ENCODE measurements around the gene FCN2.

The FCN2 gene

DNA sequence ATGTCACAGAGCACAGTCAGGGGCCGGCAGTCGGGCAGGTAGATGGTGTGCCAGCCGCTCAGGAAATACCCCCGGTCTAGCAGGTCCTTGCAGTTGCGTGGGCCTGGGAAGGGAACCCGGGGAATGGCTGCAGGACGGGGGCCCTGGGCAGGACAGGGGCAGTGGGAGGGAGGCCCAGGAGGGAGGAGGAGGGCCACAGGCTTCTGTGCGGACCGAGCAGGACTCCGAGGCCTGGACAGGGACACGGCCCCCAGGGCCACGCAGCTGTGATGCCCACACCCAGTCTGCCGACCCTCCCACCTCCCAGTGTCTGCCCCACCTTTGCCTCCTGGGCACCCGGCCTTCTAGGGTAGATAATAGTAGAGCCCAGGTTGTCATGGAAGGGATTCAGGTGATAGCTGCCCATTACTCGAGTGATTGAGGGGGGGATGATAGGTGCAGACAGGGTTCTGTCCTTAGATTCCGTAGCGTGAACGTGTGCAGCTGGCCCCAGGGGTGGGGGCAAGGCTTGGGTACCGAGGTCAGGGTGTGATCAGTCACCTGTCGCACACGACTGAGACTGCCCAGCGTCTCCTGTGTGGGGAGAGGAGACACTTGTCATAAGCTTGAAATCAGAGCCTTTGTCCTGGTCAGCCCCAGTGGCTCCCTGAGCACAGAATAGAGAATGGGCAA lies 32.6 kb downstream of the FCN2 start:
- DNase-seq: no peak

DNA sequence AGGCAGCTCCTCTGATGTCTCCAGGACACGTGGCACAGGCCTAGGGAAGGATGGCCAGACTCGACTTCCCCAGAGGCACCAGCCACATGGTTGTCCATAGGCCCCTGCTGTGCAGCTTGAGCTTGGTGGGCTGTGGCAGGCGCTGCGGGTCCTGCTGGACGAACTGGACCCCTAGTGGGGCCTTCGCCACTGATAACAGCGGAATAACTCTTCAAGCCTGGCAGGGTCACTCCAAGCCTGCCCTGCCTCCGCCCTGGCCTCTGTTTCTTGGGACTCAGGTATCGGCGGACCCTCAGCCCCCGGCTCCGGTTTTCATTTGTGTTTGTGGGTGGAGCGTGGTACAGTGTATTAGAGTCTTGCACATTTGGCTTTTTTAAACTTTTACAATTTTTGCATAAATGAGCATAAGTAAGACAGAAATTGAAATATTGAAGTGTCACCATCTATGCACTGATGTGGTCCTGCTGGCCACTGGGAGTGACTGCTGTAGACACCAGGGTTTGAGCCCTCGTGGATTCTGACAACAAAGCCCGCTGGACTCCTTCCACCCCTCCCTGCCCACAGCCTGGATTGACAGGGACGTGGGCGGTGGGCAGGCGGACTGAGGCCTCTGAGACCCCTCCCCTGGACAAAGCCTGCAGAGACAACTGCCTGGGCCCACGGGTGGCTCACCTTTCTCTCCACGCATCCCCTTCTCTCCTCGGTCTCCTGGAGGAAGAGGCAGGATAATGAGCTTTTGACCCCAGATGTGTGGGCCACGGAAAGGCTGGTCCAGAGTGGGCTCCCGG lies 33.3 kb downstream of the FCN2 start:
- DNase-seq: no peak

DNA sequence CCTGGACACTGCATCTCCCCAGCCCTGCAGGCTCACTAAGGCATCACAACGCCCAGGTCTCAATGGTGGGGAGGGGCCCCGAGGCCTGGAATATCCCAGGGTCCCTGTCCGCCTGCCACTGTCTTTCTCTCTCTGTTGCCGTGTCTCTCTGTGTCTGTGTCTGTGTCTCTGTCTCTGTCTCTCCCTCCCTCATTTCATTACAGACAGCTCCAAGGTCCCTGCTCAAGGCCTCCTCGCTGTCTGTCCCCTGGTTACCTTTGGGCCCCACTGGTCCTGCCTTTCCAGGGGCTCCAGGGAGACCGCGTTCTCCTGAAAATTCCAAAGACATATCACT lies 33.9 kb downstream of the FCN2 start:
- DNase-seq: no peak

DNA sequence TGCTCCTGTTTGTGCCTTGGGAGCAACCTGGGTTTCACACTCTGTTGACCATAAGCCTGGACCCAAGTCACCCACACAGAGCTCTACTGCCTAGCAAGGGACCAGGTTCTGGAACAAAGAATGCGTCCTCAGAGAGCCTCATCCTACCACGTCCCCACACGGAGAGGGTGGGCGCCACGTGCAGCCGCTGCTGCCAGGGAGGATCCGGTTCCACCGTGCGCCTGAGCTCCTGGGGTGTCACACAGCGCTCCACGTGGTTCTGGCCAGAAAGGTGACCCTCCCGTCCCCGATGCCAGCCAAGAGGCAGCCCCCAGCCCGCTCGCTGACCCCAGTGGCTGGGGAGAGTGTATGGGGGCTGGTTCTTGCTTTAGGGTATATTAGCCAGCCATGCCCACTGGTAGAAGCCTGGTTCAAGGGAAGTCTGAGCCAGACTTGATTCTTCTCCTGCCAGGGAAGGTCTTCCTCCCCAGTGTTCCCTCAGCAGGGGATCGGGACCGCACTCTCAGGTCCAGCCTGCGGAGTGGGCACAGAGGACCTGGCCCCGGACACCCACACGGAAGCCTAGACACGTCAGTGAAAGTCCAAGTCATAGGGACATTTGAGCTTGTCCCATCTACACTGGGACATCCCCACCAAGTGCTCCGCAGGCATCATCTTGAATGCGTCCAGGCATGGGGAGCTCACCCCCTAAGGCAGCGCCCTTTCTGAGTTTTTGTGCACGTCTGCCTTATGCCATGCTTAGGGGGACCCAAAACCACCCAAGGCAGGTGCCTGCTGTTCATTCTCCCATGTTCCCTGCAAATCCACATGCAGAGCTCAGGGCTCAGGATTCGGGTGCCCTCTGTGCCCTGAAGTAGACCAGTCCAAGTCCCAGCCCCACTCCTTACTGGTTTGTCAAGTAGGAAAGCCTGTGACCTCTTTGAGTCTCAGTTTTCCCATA lies 34.7 kb downstream of the FCN2 start:
- no peak for DNase-seq

DNA sequence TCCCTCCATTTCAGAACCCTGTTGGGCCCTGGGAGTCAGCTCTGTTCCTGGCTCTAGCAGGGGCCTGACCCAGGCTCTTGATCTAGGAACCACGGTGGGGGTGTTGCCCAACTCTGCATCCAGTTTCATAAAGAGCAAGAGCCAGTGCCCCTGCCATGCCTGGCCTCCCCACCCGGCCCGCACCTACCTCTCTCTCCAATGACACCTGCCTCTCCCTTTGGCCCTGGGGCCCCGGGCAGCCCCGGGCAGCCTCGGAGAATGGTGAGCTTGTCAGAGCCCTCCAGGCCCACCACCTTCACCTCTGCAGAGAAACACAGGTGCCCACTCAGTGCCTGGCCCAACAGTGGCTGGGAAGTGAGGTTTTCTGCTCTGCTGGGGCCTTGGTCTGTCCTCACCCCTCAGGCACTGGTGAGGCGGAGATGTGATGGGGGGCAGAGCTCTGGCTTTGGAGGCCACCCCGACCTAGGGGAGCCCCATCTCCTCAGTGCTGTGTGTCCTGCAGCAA lies 35.6 kb downstream of the FCN2 start:
- DNase-seq: no peak

DNA sequence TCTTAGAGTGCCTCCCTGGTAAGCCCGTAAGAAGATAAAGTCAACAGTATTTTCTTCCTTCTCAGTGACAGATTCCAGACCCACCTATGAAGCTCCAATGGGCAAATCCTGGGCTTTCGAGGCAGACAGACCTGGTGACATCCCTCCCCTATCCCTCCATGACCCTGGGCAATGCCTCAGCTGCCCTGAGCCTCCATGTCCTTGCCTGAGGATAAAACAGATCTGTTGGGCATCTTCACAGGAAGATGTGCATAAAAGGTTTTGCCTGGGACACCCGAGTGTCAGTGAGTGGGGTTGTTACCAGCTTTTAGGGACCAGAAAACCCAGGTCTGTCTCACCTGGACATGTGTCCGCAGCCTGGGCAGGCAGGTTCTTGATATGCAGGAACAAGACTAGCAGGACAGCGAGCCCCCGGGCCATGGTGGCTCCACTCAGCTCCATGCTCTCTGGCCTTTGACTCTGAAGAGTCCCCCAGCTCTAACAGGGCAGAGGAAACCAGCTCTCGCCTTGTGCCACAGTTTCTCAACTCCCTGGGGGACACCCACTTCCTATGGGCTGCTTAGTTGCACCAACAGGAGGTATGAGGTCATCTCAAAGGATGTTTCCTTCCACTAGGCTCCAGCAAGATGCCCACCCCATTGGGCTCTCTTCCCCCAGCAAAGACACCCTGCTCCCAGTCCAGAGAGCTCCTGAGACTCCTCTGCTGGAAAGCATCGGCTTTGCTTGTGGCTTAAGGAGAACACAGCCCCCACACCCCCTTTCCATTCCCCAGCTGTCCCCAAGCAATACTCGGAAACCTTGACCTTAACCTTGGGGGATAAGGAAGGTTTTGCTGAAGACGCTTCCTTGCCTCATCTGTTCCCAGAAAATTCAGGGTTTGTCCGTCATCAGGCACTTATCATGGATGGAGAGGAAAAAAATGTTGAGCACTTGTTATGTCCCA lies 37.1 kb downstream of the FCN2 start, which contains the start of gene FCN1:
Gene FCN1 (minus strand): TSS at position 482 of the 943 bp plus-strand sequence. CDS start 41 bp downstream, at position 441.
- DNase-seq: no peak

DNA sequence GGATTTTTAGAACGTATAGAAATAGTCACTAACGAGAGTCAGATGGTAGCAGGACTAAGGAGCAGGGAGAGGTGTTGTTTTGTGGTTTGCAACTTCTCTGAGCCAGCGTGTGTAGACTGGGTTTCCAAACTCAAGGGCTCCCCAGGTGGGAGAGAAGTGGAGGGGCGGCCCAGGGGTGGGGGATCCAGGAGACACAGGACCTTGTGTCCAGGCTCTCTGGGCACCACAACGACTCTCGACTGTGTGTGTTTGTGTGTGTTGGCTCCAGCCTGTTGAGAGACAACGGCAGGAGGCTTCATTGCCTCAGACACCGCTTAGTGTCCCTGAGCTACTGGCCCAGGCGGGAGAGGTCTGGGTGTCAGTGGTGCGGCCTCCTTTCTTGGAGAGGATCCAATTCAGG lies 38.0 kb downstream of the FCN2 start:
- no peak for DNase-seq

DNA sequence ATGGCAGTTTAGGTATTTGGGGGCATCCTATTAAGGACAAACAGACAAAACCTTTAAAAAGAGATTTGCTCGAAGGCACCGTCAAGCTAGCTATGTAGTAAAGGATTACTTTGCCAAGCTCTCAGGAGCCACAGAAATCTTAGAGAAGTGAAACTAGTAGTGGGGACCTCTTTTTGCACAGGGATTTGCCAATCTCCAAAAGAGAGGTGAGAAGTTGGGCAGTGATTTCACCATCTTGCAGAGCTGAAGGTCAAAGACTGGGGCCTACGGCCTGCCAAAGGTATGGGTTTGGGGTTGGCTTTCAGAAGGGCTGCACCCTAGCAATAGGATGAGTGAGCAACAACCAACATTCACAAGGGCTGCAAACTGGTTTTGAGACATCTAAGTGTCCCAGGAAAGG lies 38.7 kb downstream of the FCN2 start:
- DNase-seq: no peak

DNA sequence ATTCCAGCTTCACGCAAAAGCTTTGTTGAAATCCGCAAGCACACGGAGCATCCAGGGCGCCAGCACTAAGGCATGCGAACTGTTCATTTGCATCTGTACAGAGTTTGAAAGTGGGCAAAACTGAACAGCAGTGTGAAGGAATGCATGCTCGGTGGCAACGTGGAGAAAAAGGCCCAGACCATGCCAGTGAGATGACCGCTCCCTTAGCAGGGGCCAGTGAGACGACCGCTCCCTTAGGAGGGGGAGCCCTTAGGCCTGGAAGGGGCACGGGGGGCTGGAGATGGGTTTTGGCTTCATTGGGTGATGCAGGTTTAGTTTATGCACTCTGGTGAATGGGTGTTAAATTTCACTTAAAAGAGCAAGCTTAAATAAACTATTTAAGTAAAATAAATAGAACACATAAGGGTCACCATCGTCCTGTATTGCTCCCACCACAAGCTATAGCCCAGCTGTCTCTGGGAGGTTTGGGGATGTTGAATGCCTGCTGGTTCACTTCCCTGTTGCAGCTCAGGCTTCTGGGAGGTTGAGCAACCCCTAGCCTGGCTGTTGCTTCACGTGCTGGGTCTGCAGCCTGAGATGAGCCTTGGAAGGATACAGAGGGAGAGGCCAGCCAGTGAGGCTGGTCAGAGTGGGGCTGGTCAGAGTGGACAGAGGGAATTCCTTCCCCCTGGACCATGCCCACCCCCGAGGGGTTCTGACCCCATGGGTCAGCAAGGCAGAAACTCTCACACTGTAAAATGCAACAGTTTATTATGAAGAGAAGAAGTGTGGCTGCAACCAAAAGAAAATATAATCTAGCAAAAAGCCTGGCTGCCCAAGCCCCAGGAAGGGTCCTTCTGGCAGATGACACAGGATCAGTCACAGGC lies 41.7 kb downstream of the FCN2 start:
- no peak for DNase-seq

DNA sequence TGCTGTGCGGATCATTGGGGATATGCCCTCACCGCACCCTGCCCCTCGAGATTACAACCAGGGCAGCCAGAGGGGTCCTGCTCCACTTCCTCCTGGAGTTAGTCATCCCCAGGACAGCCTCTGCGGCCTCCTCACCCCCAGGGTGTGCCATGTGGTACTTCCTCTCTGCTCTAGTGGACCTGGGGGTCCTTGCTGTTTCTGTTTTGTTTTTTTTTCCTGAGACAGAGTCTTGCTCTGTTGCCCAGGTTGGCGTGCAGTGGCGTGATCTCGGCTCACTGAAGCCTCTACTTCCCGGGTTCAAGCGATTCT lies 42.3 kb downstream of the FCN2 start:
- no peak for DNase-seq

DNA sequence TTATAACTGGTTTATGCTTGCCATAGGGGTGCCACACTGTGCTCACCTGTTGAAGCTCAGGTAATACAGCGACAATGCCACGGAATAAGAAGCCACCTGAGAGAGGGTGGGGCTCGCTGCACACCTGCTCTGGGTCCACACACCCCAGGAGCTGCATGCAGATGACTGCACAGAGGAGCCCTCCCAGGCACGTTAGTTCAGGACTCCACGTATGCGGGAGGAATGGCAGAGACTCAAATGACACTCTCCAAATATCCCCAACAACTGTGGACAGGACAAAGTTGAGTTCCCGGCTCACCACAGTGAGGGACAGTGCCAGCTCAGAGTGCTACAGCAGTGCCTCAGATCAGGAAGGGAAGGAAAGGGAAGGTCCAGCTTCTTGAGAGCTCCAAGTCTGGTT lies 42.9 kb downstream of the FCN2 start:
- DNase-seq: no peak

DNA sequence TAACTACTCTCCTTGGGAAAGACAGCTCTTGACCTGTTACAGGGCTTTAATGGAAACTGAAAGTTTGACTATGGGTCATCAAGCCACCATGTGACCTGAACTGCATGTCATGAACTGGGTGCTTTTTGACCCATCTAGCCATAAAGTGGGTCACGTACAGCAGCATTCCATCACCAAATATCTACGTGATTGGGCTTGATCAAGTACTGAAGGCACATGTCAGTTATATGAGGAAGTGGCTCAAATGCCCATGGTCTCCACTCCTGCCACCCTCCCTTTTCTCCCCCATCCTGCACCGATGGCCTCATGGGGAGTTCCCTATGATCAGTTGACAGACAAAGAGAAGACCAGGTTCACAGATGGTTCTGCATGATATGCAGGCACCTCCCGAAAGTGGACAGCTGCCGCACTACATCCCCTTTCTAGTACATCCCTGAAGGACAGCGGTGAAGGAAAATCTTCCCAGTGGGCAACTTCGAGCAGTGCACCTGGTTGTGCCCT lies 44.5 kb downstream of the FCN2 start:
- no peak for DNase-seq

DNA sequence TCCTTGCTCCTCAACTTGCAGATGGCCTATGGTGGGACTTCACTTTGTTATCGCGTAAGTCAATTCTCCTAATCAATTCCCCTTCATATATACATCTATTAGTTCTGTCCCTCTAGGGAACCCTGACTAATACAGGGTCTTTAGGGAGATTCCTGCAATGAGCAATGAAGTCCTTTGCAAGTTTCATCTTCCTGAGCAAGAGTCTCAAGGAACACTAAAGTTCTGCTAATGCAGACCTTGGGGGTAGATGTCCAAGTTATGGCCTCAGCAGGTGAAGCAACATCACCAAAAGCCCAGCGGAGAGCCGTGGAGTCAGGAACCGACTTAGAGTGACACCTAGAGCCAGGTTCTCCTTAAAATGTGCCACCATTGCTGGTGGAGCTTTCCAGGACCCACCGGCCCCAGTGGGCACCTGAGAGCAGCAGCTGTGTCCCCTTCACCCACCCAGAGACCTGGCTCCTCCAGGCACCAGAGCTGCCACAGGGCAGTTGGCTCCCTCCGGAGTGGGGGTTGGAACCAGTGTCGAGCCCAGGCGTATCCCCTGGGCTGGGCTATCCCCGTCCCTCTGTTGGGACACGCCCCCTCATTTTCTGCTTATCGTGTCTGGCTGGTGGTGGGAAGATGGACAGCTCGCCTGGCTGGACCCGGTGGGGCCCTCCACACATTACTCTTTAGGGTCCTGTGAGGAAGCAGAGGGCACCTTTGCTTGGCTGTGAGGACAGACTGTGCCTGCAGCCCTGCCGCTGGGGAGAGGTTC lies 48.0 kb downstream of the FCN2 start:
- no peak for DNase-seq

DNA sequence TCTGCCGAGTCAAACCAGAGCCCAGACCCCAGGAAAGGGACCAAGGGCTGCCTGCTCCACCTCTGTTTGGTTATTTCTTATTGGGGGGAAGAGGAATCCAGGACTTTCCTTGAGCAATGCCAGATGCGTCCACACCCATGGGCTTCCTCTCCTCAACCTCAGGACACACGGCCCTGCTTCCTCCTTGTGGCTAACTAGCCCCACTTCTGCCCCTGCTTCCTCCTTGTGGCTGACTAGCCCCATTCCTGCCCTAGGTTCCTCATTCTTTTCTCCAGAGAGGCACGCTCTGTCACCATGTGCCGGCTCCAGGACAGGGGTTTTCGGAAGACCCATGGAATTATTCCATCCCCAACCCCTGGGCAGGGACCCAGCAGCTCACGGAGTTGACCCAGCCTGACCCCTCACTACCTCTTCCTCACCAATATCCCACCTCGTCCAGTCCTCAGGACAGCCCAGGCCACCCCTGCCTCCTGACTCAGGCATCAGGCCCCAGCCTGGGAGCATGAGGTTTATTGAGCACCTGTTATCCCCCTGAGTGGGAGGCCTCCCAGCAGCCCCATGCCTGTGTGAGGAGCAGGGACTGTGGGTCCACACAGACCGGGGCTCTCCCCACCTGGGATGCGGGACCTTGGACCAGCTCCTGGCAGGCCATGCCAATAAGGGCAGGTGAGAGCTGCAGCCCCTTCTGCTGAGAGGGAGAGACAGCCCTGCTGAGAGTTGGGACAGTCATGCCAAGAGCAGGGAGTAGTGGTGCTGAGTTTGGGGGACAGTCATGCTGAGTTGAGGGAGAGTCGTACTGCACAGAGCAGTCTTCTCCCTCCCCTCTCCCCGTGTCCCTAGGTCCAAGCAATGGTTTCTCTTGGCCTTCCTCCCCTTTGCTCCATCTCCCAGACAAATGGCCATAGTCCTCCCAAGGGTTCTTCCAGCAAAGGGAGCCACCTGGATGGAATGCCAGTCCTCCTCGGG lies 48.9 kb downstream of the FCN2 start:
- no peak for DNase-seq

DNA sequence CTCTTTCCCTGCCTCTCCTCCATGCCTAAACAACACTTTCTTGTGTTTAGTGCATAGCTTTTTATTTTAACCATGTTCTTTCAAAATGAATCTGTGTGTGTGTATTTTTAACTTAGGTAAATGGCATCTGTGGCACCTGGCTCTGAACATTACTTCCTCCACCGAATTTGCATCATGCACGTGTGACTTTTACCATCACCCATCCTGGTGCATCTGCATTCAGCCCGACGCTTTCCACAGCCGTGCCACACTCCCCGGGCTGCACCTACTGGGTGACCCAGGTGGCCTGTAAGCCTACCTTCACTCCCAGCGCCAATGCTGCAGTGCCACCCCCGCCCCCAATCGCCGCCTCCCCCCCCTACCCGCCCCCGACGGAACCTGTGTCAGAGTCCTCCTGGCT lies 49.8 kb downstream of the FCN2 start:
- DNase-seq: no peak

DNA sequence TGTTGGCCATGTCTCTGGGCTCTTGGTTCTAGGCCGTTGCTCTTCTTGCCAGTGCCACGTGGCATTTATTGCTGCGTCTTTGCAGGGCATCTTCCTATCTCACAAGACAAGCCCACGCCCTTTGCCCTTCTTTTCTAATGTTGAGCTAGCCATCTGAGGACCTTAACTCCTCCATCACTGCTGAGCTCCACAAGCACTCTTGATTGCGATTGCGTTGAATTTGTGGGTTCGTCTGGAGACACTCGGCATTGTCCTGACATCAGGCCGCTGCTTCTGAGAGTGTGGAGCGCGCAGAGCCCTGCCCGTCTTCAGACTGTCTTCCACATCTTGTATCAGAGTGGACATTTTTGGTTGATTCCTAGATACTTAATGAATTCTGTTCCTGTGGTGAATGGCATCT lies 51.6 kb downstream of the FCN2 start:
- no peak for DNase-seq

DNA sequence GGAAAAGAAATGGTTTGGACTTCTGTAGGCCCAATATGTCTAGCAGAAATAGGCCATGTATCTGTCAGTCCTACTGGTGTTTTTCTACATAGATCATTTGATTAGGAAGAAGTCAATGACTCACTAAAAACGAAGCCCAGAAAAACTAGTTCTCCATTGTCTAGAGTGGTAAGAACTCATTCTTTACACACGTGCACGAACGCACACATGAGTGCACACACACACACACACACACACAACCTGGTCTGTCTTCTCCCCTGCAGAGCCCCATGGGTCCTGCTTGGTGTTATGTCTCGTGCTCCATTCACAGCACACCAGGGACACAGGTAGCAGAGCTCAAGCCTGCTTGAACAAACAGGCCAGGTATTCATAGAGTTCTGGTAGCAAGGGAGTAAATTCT lies 52.0 kb downstream of the FCN2 start:
- no peak for DNase-seq

DNA sequence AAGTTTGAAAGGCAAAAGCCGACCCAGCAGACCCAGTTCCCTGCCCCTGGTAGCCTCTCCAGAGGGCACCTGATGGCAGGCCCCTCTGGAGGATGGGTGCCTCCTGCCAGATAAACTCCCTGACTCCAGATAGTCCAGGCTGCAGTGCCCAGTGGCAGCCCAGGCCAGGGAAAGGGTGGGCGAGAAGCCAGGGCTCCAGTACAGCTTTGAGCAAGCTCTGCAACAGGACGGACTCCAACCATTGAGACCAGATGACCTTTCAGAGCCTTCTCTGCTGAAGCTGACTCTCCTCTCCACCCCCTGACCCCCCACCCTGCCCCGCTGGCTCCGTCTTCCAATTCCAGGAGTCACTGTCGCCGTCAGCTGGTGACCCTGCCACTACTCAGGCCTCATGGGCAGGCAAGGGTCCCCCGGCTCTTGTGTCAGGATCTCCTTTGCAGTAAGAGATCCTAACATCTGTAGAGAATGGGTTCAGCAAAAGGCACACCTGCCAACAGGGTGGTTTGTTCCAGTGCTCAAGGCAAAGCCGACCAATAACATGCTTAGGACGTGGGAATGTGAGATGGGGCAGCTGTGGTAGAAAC lies 52.6 kb downstream of the FCN2 start:
- DNase-seq: no peak

All from SIG-M5 (cell line).